Measurements from ENCODE around the gene ARID2.

- TF ChIP-seq CTCF (IDR thresholded peaks at IDR 0.05; ENCODE audit: low read length): no peak
- TF ChIP-seq EZH2 (IDR thresholded peaks at IDR 0.05; ENCODE audit: borderline replicate concordance, low read length): no peak
These were observed 123.0 kb downstream of the ARID2 start for GRCh38 chr12:45852508-45852907.

Data from OCI-LY1 (cell line).